NB4 (cell line): ENCODE data around the gene TMEM204.

Experiments used
- DNase-seq: peaks from one replicate; pipeline ENCODE4 v3.0.0; 2010; ENCODE audit warnings: low read depth
- H3K4me3 ChIP-seq: one replicate; pipeline ENCODE4 v1.5.1; 2011; ENCODE audit warnings: mild to moderate bottlenecking, low read depth, low read length, moderate library complexity
- CTCF ChIP-seq: IDR thresholded peaks from one replicate; pipeline ENCODE4 v1.5.1; 2012; ENCODE audit warnings: low read depth, low read length
- MAX ChIP-seq: IDR thresholded peaks from 2 replicates; pipeline ENCODE4 v1.6.1; 2011; ENCODE audit warnings: low read depth, low read length
- MYC ChIP-seq: IDR thresholded peaks from 2 replicates; pipeline ENCODE4 v1.6.1; 2011; ENCODE audit warnings: low read depth, low read length
- POLR2A ChIP-seq: IDR thresholded peaks from 2 replicates; pipeline ENCODE4 v1.6.1; 2011; ENCODE audit warnings: mild to moderate bottlenecking; ENCODE audit not compliant: insufficient read length; ENCODE audit errors: extremely low read depth

TMEM204 gene

GRCh38 chr16:1508494-1509187 lies 24.8 kb upstream of the TMEM204 start:
- no peak overlapping the region for H3K4me3 ChIP-seq
- no peak for DNase-seq
- no peak for TF ChIP-seq MAX
- no peak for TF ChIP-seq MYC
- no peak for TF ChIP-seq POLR2A
- no peak for TF ChIP-seq CTCF

- no peak for DNase-seq
- TF ChIP-seq POLR2A (no peak), MYC (no peak), CTCF (no peak), MAX (no peak)
- H3K4me3 ChIP-seq = no peak overlapping the region
Observed at GRCh38 chr16:1509307-1510221, 23.9 kb upstream of the TMEM204 start.

- no peak for DNase-seq
- no peak overlapping the region for H3K4me3 ChIP-seq
- no peak for TF ChIP-seq POLR2A
- no peak for TF ChIP-seq CTCF
- no peak for TF ChIP-seq MAX
- no peak for TF ChIP-seq MYC
Observed at GRCh38 chr16:1510272-1510671, 23.2 kb upstream of the TMEM204 start.

- H3K4me3 ChIP-seq = no peak overlapping the region
- TF ChIP-seq POLR2A (no peak), CTCF (no peak)
- DNase-seq = no peak
Observed at GRCh38 chr16:1510941-1511351, 22.5 kb upstream of the TMEM204 start.

GRCh38 chr16:1511662-1512569 lies 21.6 kb upstream of the TMEM204 start:
- TF ChIP-seq MAX (no peak), POLR2A (no peak), CTCF (no peak), MYC (no peak)
- H3K4me3 ChIP-seq = no peak overlapping the region
- DNase-seq = peak; percentile 20
